CD4-positive, alpha-beta T cell treated with Interleukin-15 for 4 hours (primary cell): ENCODE data around the gene ELL2.
A peak's percentile ranks its signal among the peaks of the same experiment; 100 is the strongest.

ENCODE experiments used
- DNase-seq: peaks from one replicate; pipeline ENCODE4 v3.0.0-alpha.2; 2020; ENCODE audit warnings: low spot score

ELL2 gene

GRCh38 chr5:95961617-95962474 lies at the start of gene ELL2:
Gene ELL2, minus strand, starts transcription at chr5:95961851. Its CDS starts 130 bp downstream, at chr5:95961721.
- peak; percentile 94 for DNase-seq

- no peak for DNase-seq
Observed at GRCh38 chr5:96008987-96009647, 47.5 kb upstream of the ELL2 start.

GRCh38 chr5:96008487-96008886 lies 46.8 kb upstream of the ELL2 start:
- DNase-seq = no peak

GRCh38 chr5:96007051-96007450 lies 45.4 kb upstream of the ELL2 start:
- no peak for DNase-seq

GRCh38 chr5:96006291-96006690 lies 44.6 kb upstream of the ELL2 start:
- no peak for DNase-seq

- no peak for DNase-seq
Observed at GRCh38 chr5:96004754-96005153, 43.1 kb upstream of the ELL2 start.

- no peak for DNase-seq
Observed at GRCh38 chr5:96004087-96004486, 42.4 kb upstream of the ELL2 start.

- DNase-seq = no peak
Observed at GRCh38 chr5:96001262-96001661, 39.6 kb upstream of the ELL2 start.

- no peak for DNase-seq
Observed at GRCh38 chr5:96000308-96000707, 38.7 kb upstream of the ELL2 start.

- DNase-seq = no peak
Observed at GRCh38 chr5:95996904-95997723, 35.5 kb upstream of the ELL2 start.

- no peak for DNase-seq
Observed at GRCh38 chr5:95995962-95996489, 34.4 kb upstream of the ELL2 start.

GRCh38 chr5:95993776-95994175 lies 32.1 kb upstream of the ELL2 start:
- no peak for DNase-seq

GRCh38 chr5:95993266-95993665 lies 31.6 kb upstream of the ELL2 start:
- no peak for DNase-seq

GRCh38 chr5:95989283-95990048 lies 27.8 kb upstream of the ELL2 start:
- DNase-seq = no peak

GRCh38 chr5:95988877-95989276 lies 27.2 kb upstream of the ELL2 start:
- DNase-seq = no peak

GRCh38 chr5:95988094-95988493 lies 26.4 kb upstream of the ELL2 start:
- DNase-seq = no peak

- no peak for DNase-seq
Observed at GRCh38 chr5:95986937-95987520, 25.4 kb upstream of the ELL2 start.

GRCh38 chr5:95986001-95986400 lies 24.4 kb upstream of the ELL2 start:
- DNase-seq = no peak

- DNase-seq = no peak
Observed at GRCh38 chr5:95985249-95985648, 23.6 kb upstream of the ELL2 start.

- no peak for DNase-seq
Observed at GRCh38 chr5:95984287-95984938, 22.8 kb upstream of the ELL2 start.

- DNase-seq = no peak
Observed at GRCh38 chr5:95983509-95983908, 21.9 kb upstream of the ELL2 start.
